GM18526 (cell line): ENCODE measurements around the gene MYBPC1.

ENCODE experiments used
- POLR2A ChIP-seq: IDR thresholded peaks from 3 replicates; pipeline ENCODE4 v1.6.1; 2011; ENCODE audit not compliant: insufficient read length; ENCODE audit errors: extremely low read depth

The MYBPC1 gene

DNA sequence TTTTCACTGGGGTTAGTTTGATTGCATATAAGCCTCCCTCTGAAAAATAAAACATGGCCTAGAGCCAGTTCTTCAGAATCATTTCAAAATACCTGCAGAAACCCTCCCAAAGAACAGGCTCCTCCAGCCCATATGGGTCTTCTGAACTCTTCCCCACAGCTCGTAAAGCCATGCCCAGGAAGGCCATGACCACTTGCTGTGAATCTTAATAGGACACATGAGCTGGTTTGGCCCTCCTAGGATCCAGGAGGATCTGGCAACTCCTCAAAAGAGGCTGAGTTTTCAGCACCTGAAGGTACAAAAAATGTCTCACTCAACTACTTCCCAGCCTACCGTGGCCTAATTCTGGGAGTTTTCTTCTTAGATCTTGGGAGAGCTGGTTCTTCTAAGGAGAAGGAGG lies 2.4 kb downstream of the MYBPC1 start:
- no peak for TF ChIP-seq POLR2A

DNA sequence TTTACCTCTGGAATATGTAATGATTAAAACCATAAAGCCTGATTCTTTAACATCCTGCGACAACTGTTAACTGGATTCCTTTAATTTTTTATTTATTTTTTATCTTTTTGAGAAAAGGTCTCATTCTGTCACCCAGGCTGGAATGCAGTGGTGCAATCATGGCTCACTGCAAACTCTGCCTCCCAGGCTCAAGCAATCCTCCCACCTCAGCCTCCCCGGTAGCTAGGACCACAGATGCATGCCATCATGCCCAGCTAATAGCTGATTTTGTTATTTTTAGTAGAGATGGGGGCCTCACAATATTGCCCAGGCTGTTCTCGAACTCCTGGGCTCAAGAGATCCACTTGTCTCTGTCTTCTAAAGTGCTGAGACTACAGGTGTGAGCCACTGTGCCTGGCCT lies 3.7 kb downstream of the MYBPC1 start:
- TF ChIP-seq POLR2A, result no peak

DNA sequence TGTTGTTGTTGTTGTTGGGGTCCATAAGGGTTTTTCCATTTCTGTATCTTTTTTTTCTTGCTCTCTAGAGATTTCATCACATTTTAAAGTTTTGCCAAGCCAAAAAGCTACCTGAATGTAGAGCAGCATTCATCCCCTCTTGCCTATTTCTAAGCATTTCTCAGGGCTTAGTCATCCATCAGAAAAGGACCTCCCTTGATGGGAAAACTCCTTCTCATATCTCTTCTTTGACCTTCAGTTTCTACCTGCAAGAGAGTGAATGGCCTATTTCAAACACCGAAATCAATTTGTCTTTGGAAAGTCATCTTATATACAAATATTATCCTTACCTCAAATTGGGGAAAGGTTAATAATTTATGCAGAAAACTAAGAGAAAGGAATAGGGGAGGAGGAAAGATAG lies 4.5 kb downstream of the MYBPC1 start:
- no peak for TF ChIP-seq POLR2A

DNA sequence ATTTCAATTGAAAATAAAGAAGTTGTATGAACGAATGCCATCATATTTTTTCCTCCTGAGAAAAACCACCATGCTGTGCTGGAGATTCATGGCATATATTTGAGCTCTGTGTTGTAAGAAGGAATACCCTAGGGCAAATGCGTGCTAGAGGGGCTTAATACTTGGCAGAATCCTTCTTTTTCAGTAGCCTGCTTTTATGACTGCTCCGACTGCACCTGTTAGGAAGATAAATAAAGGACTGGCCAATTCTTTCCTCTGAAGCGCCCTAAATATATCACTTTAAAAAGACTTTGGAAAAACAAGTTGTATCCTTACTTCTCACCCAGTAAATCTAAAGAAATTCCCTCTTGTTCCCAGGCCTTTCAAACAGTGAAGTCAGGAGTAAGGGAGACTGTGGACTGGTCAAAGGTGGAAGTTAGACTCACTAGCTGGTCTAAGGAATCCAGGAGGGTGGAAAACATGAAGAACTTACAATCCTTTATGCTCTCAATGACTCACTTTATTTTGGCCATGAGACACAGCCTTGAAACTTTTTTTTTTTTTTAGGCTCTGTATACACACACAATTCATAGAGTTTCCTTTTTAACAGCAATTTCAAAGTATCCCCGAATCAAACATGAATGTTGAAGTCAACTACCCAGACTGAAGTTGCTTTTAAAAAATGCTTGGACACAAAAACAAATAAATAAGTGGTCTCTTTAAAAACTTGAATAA lies 5.2 kb downstream of the MYBPC1 start:
- TF ChIP-seq POLR2A, result no peak

DNA sequence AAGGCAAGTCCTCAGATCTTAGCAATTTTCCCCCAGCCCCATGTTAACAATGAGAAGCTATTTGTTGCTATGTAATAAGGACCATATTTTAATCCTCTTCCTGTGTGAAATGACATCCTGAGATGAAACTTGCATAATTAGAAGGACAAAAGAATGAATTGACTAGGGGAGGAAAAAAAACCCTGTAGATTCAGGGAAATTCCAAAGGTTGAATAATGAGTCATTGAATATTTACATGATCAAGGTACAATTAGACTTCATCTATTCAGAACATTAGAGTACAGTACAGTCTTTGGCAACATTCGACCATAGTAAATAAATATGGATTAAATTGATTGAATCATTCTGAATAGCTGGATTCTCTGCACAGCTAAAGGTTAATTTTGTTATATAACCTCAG lies 9.4 kb downstream of the MYBPC1 start:
- TF ChIP-seq POLR2A, result no peak

DNA sequence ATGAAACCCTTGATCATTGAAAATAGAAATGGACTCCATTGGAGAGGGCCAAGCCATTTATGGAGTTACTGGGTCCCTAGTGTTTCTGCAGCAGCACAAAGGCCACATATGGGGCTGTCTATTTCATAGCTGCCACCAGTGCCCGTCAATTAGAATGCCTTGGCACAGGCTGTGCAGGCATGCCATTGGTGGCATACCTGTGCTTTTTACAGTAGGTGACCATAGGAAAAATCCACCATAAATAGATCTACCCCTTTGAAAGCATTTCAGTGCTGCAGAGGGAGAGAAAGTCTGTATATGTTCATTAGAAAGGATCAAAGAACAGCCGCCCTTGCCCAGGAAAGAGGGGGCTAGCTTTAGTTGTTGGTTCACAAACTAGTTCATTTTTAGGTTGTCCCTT lies 13.1 kb downstream of the MYBPC1 start:
- TF ChIP-seq POLR2A, result no peak

DNA sequence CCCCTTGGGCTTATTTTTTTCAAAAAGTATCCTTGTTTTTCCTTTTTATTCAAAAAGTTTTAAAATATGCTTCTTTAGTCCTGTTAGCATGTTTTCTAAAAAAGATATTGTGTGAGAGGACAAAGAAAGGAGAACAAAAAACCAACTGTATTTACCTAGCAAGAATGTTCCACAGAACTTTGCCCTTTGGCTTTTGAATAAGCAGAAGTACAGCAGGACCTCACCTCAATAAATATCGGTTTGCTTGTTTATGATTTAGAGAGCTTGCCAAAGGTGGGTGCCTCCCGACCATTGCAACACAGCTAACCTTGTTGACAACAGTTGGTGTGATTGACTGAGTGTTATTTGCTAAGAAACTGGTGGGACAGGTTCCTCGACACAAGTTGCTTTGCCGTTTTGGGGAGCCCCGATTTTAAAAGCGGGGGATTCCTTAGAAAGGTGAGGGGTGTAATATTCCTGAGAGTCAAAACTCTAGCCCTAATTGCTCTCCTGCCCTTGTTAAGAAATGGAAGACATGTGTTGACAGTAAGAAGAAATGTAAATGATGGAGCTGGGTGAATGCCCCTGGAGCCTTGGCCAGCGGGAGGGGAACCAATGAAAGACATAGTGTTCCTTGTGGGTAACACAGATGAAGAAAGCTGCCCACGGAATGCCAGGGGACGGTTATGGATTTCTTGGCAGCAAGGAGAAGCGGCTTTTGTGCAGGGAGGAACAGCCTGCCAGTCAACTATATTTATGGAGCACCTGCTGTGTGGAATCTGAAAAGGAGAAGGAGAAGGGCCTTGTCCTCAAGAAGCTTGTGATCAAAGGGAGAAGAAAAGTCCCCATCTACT lies 13.7 kb downstream of the MYBPC1 start:
- no peak for TF ChIP-seq POLR2A

DNA sequence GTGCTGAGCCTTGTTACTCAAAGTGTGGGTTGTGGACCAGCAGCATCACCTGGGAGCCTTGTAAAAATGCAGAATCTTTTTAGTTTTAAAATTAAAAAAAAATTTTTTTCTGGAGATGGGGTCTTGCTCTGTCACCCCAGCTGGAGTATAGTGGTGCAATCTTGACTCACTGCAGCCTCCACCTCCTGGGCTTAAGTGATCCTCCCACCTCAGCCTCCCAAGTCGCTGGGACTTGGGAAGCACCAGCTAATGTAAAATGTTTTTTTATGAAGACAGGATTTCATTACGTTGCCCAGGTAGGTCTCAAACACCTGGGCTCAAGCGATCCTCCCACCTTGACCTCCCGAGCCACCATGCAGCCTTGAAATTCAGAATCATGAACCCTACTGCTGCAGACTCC lies 14.4 kb downstream of the MYBPC1 start:
- no peak for TF ChIP-seq POLR2A

DNA sequence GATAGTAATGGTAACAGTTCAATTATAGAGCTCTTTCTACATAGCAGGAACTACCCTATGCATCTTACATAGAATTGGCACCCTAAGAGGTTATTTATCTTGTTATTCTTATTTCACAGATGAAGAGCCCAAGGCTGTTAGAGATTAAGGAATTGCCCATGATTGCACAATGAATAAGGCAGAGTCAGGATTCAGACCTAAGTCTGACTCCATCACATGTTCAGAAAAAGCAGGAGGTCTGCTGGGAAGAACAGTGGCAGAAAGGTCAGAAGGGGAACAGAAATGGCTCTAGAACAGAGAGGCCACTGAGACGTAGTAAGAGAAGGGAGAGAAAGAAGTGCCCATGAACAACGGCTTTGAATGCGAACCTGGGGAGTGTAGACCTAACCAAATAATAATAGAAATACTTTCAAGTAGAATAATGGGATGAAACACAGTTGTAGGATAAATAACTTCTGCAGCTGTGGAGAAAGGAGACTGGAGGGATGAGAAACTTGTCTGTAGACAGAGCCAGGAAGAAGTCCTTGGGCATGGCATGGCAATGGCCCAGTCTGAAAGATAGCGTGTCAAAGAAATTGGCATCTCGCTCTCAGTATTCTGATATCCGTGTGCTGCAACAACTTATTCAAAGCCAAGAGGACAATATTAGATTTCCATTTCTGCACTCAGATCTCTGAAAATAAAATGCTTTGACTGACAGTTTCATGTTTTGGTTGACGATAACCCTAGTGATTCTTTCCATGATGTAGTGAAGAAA lies 17.6 kb downstream of the MYBPC1 start:
- no peak for TF ChIP-seq POLR2A

DNA sequence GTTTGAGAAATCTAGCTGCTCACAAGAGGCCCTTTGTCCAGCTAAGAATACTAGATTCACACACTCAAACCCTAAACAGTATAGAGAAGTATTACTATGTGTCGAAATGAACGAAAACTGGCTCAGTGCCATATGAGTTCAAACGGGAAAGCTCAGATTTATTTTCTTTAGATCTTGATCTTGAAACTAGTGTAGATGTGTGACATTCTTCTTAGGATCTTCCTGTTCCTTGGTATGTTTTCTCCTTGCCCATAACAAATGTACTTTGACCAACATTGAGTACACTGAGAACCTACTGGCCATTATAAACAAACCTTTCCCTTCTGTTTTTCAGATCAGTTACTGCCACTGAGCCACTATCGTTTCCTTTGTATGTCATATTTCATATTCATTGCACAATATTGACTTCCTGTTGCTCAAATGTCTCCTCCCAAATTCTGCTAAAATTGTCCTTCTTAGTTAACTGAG lies 21.3 kb downstream of the MYBPC1 start:
- no peak for TF ChIP-seq POLR2A

DNA sequence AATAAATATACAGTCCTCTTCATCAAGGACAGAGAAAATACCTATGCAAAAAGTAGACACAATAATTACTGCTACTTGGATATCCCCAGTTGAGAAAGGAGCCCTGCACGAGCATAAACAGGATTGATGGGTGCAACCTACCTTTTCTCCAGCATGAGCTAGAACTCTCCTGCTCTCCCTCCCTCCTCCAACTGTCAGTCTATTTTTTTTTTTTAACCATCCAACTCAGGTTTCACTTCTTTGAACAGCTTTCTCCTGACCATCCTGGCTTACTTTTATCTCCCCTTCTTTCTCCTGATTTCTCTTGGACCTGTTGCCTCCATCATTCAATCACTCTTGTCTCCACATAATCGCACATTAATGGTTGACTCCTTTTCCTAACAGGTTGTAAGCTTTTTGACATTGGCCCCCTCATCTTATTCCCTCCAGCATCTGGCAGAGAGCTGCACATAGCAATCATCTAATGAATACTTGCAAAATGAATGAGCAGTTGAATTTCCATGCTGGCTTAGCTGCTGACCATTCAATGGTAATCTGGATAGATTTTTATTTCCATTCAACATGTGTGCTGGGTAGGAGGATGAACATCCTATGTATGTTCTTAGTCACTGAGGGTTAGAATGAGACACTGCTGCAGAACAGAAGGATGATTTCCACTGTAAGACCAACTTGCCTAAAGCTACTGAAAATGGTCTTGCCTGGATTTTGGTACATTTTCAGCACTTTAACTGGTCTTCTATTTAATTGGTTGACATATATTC lies 24.4 kb downstream of the MYBPC1 start:
- TF ChIP-seq POLR2A, result no peak

DNA sequence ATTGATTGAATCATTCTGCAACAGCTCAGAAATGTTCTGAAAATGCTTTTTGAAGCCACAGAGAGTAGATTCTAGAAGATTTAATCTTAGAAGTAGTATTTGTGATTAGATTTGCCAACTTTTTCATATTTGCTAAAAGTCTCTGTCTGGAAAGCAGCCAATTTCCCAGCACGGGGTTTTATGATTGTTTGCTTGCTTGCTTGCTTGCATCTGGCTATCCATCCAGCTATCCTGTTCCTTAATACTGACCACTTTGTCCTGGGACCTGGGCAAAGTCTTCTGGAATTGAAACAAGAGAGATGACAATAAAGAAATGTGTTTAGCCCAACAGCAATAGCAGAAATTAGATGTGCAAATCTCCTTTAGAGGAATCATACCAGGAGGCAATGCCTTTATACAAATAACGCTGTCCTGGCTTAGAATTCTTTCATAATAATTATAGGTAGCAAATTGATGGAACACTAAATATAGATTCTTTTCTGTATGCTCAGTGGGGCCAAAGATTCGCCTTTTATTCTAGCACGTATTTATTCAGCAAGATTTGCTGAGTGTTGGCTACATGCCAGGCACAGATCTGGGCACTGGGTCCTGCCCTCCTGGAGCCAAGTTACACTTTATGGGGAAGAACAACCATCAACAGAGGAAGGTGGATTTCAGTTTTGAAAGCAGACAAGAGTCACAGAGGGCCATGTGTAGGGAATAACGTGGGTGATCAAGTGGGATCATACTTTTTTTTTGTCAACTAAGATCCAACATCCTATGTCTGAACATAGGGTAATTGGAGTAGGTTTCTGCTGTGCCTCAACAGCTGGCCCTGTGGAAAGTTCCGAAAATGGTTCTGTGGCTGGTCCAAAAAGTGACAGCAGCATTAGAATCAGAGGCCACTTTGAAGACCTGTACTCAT lies 25.3 kb downstream of the MYBPC1 start:
- no peak for TF ChIP-seq POLR2A

DNA sequence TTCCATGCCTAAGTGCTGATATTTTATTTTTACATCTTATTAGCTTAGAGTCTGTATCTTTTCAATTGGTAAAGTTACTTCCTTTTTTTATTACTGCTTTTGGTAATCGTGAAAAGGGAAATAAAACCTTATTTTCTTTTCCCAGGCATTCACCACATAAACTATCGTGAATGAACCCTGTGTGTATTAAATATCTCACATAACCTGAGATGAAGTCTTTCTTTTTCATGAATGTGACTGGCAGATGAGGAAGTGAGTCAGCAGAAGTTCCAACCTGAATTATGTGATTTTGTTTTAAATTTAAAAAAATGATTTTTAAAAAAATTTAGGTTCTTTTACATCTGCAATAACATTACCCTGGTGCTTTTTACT lies 26.0 kb downstream of the MYBPC1 start:
- no peak for TF ChIP-seq POLR2A

DNA sequence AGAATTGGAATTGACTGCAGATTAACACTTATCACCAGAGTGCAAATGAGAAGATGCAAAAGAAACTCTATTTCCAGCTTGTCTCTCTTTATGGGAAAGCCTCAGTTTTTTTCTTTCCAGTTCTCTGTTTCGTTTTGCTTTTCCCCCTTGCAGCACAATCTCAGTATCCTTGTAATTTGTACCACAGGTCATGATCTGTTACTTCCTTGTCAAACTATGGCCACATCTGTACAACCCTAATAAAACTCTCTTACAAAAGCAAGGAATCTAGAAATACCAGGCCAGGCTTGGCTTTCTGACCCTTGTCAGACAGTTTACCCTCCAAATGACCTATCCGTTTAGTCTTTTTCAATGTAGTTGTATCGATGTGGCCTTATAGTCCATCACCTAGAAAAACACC lies 33.9 kb downstream of the MYBPC1 start:
- TF ChIP-seq POLR2A, result no peak
